Endothelial cell (in vitro differentiated cells): ENCODE results near the gene SETD2. TPM values are rescaled to one million over a fixed set of nuclear protein-coding genes. Genes with fewer than 3 reads are reported as not detected.
A peak's percentile ranks its signal among the peaks of the same experiment; 100 is the strongest.
"Not testable (repeated sequence)": the region's sequence is repeated elsewhere in the genome, so short reads cannot be mapped to it uniquely, and the experiment has no call there.

Experiments
- DNase-seq: peaks from one replicate; pipeline ENCODE4 v3.0.0; 2021; ENCODE audit warnings: low spot score
- H3K27ac Mint-ChIP-seq: one replicate; pipeline ENCODE4 v1.8.0; 2021; ENCODE audit warnings: mixed read lengths, inconsistent platforms; ENCODE audit not compliant: unreplicated experiment
- H3K27me3 Mint-ChIP-seq: one replicate; pipeline ENCODE4 v1.8.0; 2021; ENCODE audit warnings: mild to moderate bottlenecking, moderate library complexity, mixed read lengths, inconsistent platforms; ENCODE audit not compliant: unreplicated experiment
- H3K36me3 Mint-ChIP-seq: one replicate; pipeline ENCODE4 v1.8.0; 2021; ENCODE audit warnings: mild to moderate bottlenecking, low read depth, mixed read lengths, inconsistent platforms; ENCODE audit not compliant: unreplicated experiment
- H3K4me1 Mint-ChIP-seq: one replicate; pipeline ENCODE4 v1.8.0; 2021; ENCODE audit warnings: mild to moderate bottlenecking, mixed read lengths, inconsistent platforms; ENCODE audit not compliant: unreplicated experiment
- H3K4me3 Mint-ChIP-seq: one replicate; pipeline ENCODE4 v1.8.0; 2021; ENCODE audit warnings: mild to moderate bottlenecking, mixed read lengths, inconsistent platforms; ENCODE audit not compliant: unreplicated experiment
- H3K9me3 Mint-ChIP-seq: one replicate; pipeline ENCODE4 v1.8.0; 2021; ENCODE audit warnings: mixed read lengths, inconsistent platforms; ENCODE audit not compliant: unreplicated experiment
- long read RNA-seq: library from polyadenylated mRNA; unstranded; transcript quantifications from one replicate; pipeline ENCODE4 v2.0.0, GENCODE V29; 2020; ENCODE audit not compliant: unreplicated experiment
- total RNA-seq: library from RNA; stranded (reverse); fragmentation: NEBNext Ultra II Directional; extraction: Animal tissue kit (Norgen Biotek cat#: 25700); gene quantifications from one replicate; pipeline ENCODE4 v1.2.1, GENCODE V29; 2021; ENCODE audit not compliant: unreplicated experiment
- TF ChIP-seq, protein P1 (sequence below): fragments of 200-600 bp; sonication (generic); IDR thresholded peaks from one replicate; pipeline ENCODE4 v1.5.0; 2021; ENCODE audit warnings: antibody characterized with exemption; ENCODE audit not compliant: unreplicated experiment

Gene SETD2, protein sequence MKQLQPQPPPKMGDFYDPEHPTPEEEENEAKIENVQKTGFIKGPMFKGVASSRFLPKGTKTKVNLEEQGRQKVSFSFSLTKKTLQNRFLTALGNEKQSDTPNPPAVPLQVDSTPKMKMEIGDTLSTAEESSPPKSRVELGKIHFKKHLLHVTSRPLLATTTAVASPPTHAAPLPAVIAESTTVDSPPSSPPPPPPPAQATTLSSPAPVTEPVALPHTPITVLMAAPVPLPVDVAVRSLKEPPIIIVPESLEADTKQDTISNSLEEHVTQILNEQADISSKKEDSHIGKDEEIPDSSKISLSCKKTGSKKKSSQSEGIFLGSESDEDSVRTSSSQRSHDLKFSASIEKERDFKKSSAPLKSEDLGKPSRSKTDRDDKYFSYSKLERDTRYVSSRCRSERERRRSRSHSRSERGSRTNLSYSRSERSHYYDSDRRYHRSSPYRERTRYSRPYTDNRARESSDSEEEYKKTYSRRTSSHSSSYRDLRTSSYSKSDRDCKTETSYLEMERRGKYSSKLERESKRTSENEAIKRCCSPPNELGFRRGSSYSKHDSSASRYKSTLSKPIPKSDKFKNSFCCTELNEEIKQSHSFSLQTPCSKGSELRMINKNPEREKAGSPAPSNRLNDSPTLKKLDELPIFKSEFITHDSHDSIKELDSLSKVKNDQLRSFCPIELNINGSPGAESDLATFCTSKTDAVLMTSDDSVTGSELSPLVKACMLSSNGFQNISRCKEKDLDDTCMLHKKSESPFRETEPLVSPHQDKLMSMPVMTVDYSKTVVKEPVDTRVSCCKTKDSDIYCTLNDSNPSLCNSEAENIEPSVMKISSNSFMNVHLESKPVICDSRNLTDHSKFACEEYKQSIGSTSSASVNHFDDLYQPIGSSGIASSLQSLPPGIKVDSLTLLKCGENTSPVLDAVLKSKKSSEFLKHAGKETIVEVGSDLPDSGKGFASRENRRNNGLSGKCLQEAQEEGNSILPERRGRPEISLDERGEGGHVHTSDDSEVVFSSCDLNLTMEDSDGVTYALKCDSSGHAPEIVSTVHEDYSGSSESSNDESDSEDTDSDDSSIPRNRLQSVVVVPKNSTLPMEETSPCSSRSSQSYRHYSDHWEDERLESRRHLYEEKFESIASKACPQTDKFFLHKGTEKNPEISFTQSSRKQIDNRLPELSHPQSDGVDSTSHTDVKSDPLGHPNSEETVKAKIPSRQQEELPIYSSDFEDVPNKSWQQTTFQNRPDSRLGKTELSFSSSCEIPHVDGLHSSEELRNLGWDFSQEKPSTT (N-terminal part only)
- 51.4 TPM for total RNA-seq
- long read RNA-seq, partial matches to known transcripts: 1 of 1 reads
- long read RNA-seq, other reads (novel, unspliced or antisense): 0 of 1 reads

DNA sequence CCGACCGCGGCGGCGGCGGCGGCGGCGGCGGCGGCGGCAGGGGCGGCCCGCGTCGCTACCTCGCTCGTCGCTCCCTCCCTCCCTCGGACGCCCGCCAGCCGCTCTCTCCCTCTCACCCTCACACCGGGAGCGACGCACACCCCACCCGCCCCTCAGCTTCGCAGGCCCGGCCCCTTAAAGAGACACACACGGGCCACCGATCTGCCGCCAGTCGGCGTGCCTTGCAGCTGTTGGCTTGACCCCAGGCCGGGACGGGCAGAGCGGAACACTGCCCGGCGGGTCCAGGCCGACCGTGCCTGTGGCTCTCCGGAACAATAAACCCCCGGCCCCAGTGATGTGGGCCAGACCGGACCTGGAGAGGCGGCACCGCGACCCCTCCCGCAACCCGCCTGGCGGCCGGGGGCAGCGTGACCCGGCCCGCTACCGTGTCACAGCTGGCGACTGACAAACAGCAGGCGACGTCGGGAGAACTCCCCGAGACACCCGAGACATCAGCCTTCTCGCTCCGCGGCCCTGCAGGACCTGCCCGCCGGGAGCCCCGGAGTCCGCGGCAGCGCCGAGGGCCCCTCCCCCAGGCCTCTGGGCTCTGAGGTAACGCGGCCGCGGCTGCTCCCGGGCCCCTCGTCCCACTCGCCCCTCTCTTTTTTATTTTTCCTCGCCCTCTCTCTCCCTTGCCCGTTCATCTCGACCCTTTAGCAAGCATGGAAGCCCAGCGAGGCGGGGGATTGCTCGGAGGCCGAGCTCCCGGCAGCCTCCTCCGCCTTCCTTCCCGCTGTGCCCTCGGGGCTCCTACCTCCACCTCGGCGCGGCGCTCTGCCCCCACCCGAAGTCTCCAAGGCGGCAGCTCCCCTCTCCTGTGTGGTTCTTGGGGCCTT, at the start of gene SETD2:
TSS of gene SETD2 (minus strand) at position 107 of the 875 bp plus-strand sequence. CDS start 189 bp downstream, outside the sequence.
- TF ChIP-seq, protein P1, sequence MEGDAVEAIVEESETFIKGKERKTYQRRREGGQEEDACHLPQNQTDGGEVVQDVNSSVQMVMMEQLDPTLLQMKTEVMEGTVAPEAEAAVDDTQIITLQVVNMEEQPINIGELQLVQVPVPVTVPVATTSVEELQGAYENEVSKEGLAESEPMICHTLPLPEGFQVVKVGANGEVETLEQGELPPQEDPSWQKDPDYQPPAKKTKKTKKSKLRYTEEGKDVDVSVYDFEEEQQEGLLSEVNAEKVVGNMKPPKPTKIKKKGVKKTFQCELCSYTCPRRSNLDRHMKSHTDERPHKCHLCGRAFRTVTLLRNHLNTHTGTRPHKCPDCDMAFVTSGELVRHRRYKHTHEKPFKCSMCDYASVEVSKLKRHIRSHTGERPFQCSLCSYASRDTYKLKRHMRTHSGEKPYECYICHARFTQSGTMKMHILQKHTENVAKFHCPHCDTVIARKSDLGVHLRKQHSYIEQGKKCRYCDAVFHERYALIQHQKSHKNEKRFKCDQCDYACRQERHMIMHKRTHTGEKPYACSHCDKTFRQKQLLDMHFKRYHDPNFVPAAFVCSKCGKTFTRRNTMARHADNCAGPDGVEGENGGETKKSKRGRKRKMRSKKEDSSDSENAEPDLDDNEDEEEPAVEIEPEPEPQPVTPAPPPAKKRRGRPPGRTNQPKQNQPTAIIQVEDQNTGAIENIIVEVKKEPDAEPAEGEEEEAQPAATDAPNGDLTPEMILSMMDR: no peak
- peak within 1 kb of the TSS; percentile 100 for H3K4me3 Mint-ChIP-seq
- H3K27ac Mint-ChIP-seq: peak within 1 kb of the TSS; percentile 98
- peaks cover 15% of the 10 kb centered on the region for H3K36me3 Mint-ChIP-seq
- H3K27me3 Mint-ChIP-seq: peaks cover 10% of the 10 kb centered on the region
- DNase-seq: peak; percentile 87
- H3K9me3 Mint-ChIP-seq: no peaks in the 10 kb centered on the region
- H3K4me1 Mint-ChIP-seq: peaks cover 30% of the 10 kb centered on the region

DNA sequence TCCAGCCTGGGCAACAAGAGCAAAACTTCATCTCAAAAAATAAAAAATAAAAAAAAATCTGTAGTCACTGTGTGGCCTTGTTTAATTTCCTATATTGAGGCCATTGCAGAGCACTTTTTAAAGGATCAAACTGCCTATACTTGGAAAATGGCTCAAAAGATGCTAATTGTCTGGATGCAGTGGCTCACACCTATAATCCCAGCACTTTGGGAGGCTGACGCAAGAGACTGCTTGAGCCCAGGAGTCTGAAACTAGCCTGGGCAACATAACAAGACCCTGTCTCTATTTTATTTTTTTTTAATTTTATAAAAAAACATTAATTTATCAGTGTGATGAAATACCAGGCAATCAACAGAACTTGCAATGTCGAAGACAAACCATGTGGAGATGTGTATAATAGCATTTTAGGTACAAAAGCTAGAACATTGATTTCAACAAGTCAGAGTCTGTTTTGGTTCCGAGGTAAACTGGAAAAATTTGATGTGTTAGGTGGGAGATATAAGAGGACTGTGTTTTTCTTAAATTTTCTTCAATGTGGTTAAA, 47.0 kb upstream of the SETD2 start:
- H3K4me3 Mint-ChIP-seq: no peak overlapping the region
- no peak for DNase-seq
- no peaks in the 10 kb centered on the region for H3K36me3 Mint-ChIP-seq
- peaks cover 2% of the 10 kb centered on the region for H3K27me3 Mint-ChIP-seq
- no peak overlapping the region for H3K27ac Mint-ChIP-seq
- no peaks in the 10 kb centered on the region for H3K9me3 Mint-ChIP-seq
- TF ChIP-seq, protein P1: no peak
- H3K4me1 Mint-ChIP-seq: no peaks in the 10 kb centered on the region

DNA sequence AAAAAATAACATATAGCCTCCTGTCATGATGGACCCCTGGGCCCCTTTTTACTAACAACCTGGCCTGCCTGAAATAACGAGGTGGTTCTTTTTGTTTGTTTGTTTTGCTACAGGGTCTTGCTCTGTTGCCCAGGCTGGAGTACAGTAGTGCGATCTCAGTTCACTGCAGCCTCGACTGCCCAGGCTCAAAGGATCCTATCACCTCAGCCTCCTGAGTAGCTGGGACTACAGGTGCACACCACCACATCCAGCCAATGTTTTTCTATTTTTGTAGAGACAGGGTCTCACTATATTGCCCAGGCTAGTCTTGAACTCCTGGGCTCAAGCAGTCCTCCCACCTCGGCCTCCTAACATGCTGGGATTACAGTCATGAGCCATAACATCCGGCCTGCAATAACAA, 42.1 kb upstream of the SETD2 start:
- H3K27me3 Mint-ChIP-seq, H3K4me1 Mint-ChIP-seq, H3K4me3 Mint-ChIP-seq, H3K36me3 Mint-ChIP-seq, DNase-seq, H3K9me3 Mint-ChIP-seq, H3K27ac Mint-ChIP-seq: not testable (repeated sequence)

DNA sequence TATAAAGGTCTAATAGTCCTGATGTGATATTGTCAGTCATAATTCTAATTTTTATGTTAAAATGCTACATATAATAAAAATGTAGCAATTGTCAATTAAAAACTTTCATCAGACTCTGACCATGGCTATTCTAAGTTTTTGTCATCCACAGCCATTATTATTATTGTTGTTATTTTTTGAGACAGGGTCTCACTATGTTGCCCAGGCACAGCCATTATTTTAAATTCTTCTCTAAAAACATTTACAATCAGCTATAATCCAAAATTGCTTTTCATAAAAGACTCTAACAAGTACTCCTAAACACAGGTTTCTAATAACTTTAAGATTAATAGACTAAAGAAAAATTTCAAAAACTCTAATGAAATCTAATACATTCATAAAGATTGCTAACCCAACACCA, 41.0 kb upstream of the SETD2 start:
- H3K36me3 Mint-ChIP-seq: no peaks in the 10 kb centered on the region
- H3K27ac Mint-ChIP-seq: no peak overlapping the region
- no peak overlapping the region for H3K4me3 Mint-ChIP-seq
- DNase-seq: no peak
- TF ChIP-seq, protein P1: no peak
- H3K27me3 Mint-ChIP-seq: no peaks in the 10 kb centered on the region
- H3K4me1 Mint-ChIP-seq: no peaks in the 10 kb centered on the region
- no peaks in the 10 kb centered on the region for H3K9me3 Mint-ChIP-seq
